Activated T-helper 2 cell treated with anti-CD3 and anti-CD28 coated beads, Interferon-gamma antibody, Interleukin-2, Interleukin-4, amounts not matched to agents 10 μg/mL and 5 μg/mL and 100 μg/mL, durations not matched to agents 14 hours and 24 hours and 36 hours (primary cell): ENCODE measurements around the gene VPS4B. TPM values are rescaled to one million over a fixed set of nuclear protein-coding genes. Genes with fewer than 3 reads are reported as not detected.
"Not testable (repeated sequence)": the region's sequence is repeated elsewhere in the genome, so short reads cannot be mapped to it uniquely, and the experiment has no call there.

ENCODE experiments used
- DNase-seq: peaks from one replicate; pipeline ENCODE4 v3.0.0; 2021; ENCODE audit warnings: low spot score
- H3K27ac Mint-ChIP-seq: one replicate; pipeline ENCODE4 v1.8.0; 2021; ENCODE audit warnings: mixed read lengths
- H3K27me3 Mint-ChIP-seq: one replicate; pipeline ENCODE4 v1.8.0; 2021; ENCODE audit warnings: low read depth, mixed read lengths
- H3K36me3 Mint-ChIP-seq: one replicate; pipeline ENCODE4 v1.8.0; 2021; ENCODE audit warnings: low read depth, mixed read lengths
- H3K4me1 Mint-ChIP-seq: one replicate; pipeline ENCODE4 v1.8.0; 2021; ENCODE audit warnings: low read depth, mixed read lengths
- H3K4me3 Mint-ChIP-seq: one replicate; pipeline ENCODE4 v1.8.0; 2021; ENCODE audit warnings: low read depth, mild to moderate bottlenecking, moderate library complexity, mixed read lengths
- H3K9me3 Mint-ChIP-seq: one replicate; pipeline ENCODE4 v1.8.0; 2021; ENCODE audit warnings: mixed read lengths
- intact Hi-C: fragments of 100-400 bp; cut with micrococcal nuclease; formaldehyde crosslinking; loops from one replicate; pipeline ENCODE4 v1.15.1; 2023
- total RNA-seq: library from RNA; stranded (reverse); gene quantifications from 2 replicates; pipeline ENCODE4 v1.2.3, GENCODE V29; 2022

VPS4B gene
- total RNA-seq, 1 donor from 2014 or later = 53.8 TPM

- DNase-seq, H3K4me3 Mint-ChIP-seq, H3K27ac Mint-ChIP-seq, H3K27me3 Mint-ChIP-seq, intact Hi-C loops, H3K9me3 Mint-ChIP-seq: not testable (repeated sequence)
- H3K36me3 Mint-ChIP-seq = peaks cover 54% of the 10 kb centered on the region
- peaks cover 26% of the 10 kb centered on the region for H3K4me1 Mint-ChIP-seq
Observed at GRCh38 chr18:63363420-63363819, 58.9 kb downstream of the VPS4B start.

GRCh38 chr18:63356272-63356896, 65.9 kb downstream of the VPS4B start:
- Mint-ChIP-seq H3K4me3 (no peak overlapping the region), H3K27ac (no peak overlapping the region), H3K9me3 (no peaks in the 10 kb centered on the region), H3K36me3 (peaks cover 54% of the 10 kb centered on the region), H3K4me1 (no peaks in the 10 kb centered on the region), H3K27me3 (no peaks in the 10 kb centered on the region)
- intact Hi-C loops = no loop called here
- DNase-seq = no peak

GRCh38 chr18:63350230-63350629, 72.0 kb downstream of the VPS4B start:
- intact Hi-C loops = no loop called here
- Mint-ChIP-seq H3K4me3 (no peak overlapping the region), H3K36me3 (peaks cover 61% of the 10 kb centered on the region), H3K4me1 (no peaks in the 10 kb centered on the region), H3K27ac (no peak overlapping the region), H3K27me3 (no peaks in the 10 kb centered on the region), H3K9me3 (no peaks in the 10 kb centered on the region)
- no peak for DNase-seq

- DNase-seq = no peak
- Mint-ChIP-seq H3K27ac (no peak overlapping the region), H3K4me3 (no peak overlapping the region), H3K4me1 (no peaks in the 10 kb centered on the region), H3K36me3 (peaks cover 59% of the 10 kb centered on the region), H3K27me3 (no peaks in the 10 kb centered on the region), H3K9me3 (no peaks in the 10 kb centered on the region)
- intact Hi-C loops = no loop called here
Observed at GRCh38 chr18:63348508-63349136, 73.7 kb downstream of the VPS4B start.

GRCh38 chr18:63346480-63347183, 75.6 kb downstream of the VPS4B start:
- no peak overlapping the region for H3K27ac Mint-ChIP-seq
- no peak overlapping the region for H3K4me3 Mint-ChIP-seq
- no peaks in the 10 kb centered on the region for H3K9me3 Mint-ChIP-seq
- no peak for DNase-seq
- no peaks in the 10 kb centered on the region for H3K27me3 Mint-ChIP-seq
- no peaks in the 10 kb centered on the region for H3K4me1 Mint-ChIP-seq
- intact Hi-C loops = no loop called here
- peaks cover 59% of the 10 kb centered on the region for H3K36me3 Mint-ChIP-seq

GRCh38 chr18:63346031-63346430, 76.2 kb downstream of the VPS4B start:
- no peak overlapping the region for H3K4me3 Mint-ChIP-seq
- H3K36me3 Mint-ChIP-seq = peaks cover 60% of the 10 kb centered on the region
- intact Hi-C loops = no loop called here
- H3K9me3 Mint-ChIP-seq = no peaks in the 10 kb centered on the region
- H3K27ac Mint-ChIP-seq = no peak overlapping the region
- H3K27me3 Mint-ChIP-seq = no peaks in the 10 kb centered on the region
- DNase-seq = no peak
- H3K4me1 Mint-ChIP-seq = no peaks in the 10 kb centered on the region

GRCh38 chr18:63344918-63345317, 77.4 kb downstream of the VPS4B start:
- Mint-ChIP-seq H3K36me3 (peaks cover 62% of the 10 kb centered on the region), H3K27ac (no peak overlapping the region), H3K9me3 (no peaks in the 10 kb centered on the region), H3K4me3 (no peak overlapping the region), H3K4me1 (peaks cover 3% of the 10 kb centered on the region), H3K27me3 (no peaks in the 10 kb centered on the region)
- no peak for DNase-seq
- intact Hi-C loops = no loop called here

- Mint-ChIP-seq H3K4me1 (peaks cover 4% of the 10 kb centered on the region), H3K9me3 (no peaks in the 10 kb centered on the region), H3K27me3 (no peaks in the 10 kb centered on the region), H3K4me3 (no peak overlapping the region), H3K36me3 (peaks cover 60% of the 10 kb centered on the region), H3K27ac (no peak overlapping the region)
- no peak for DNase-seq
- intact Hi-C loops = no loop called here
Observed at GRCh38 chr18:63344263-63344662, 78.0 kb downstream of the VPS4B start.

GRCh38 chr18:63342206-63342605, 80.1 kb downstream of the VPS4B start:
- H3K27ac Mint-ChIP-seq = no peak overlapping the region
- H3K4me1 Mint-ChIP-seq = peaks cover 7% of the 10 kb centered on the region
- DNase-seq = no peak
- intact Hi-C loops = no loop called here
- no peaks in the 10 kb centered on the region for H3K27me3 Mint-ChIP-seq
- no peaks in the 10 kb centered on the region for H3K9me3 Mint-ChIP-seq
- peaks cover 63% of the 10 kb centered on the region for H3K36me3 Mint-ChIP-seq
- H3K4me3 Mint-ChIP-seq = no peak overlapping the region

GRCh38 chr18:63339920-63340484, 82.3 kb downstream of the VPS4B start:
- intact Hi-C loops = loop anchor here (1.0 kb wide), 2 partner anchors 99 to 324 kb away; no protein-coding TSS in a partner anchor
- peaks cover 15% of the 10 kb centered on the region for H3K4me1 Mint-ChIP-seq
- peaks cover 72% of the 10 kb centered on the region for H3K36me3 Mint-ChIP-seq
- H3K4me3 Mint-ChIP-seq = no peak overlapping the region
- H3K27me3 Mint-ChIP-seq = no peaks in the 10 kb centered on the region
- no peak overlapping the region for H3K27ac Mint-ChIP-seq
- H3K9me3 Mint-ChIP-seq = no peaks in the 10 kb centered on the region
- no peak for DNase-seq

Other genes starting within 250 kb of the VPS4B start
- gene BCL2, start 102.7 kb downstream of the VPS4B start, total RNA-seq = 76.1 and 79.0 TPM in 2 replicates
- gene KDSR, start 55.3 kb downstream of the VPS4B start, total RNA-seq = 73.3 and 76.1 TPM in 2 replicates
- gene SERPINB5, start 54.5 kb upstream of the VPS4B start, total RNA-seq = not detected in 2 replicates
- not detected in 2 replicates for gene SERPINB12, start 119.9 kb upstream of the VPS4B start, total RNA-seq
- not detected in 2 replicates for gene SERPINB13, start 164.9 kb upstream of the VPS4B start, total RNA-seq
- not detected in 2 replicates for gene SERPINB4, start 221.8 kb upstream of the VPS4B start, total RNA-seq
- gene SERPINB3, start 239.4 kb upstream of the VPS4B start, total RNA-seq = not detected in 2 replicates